SH-SY5Y (cell line): ENCODE results near the gene DPYD.

Experiments
- GATA2 ChIP-seq: IDR thresholded peaks from 2 replicates; pipeline ENCODE4 v1.6.1; 2011; ENCODE audit warnings: mild to moderate bottlenecking, low read depth, low read length
- GATA3 ChIP-seq: IDR thresholded peaks from 2 replicates; pipeline ENCODE4 v1.6.1; 2011; ENCODE audit warnings: low read depth, mild to moderate bottlenecking, low read length, moderate library complexity

The DPYD gene

DNA sequence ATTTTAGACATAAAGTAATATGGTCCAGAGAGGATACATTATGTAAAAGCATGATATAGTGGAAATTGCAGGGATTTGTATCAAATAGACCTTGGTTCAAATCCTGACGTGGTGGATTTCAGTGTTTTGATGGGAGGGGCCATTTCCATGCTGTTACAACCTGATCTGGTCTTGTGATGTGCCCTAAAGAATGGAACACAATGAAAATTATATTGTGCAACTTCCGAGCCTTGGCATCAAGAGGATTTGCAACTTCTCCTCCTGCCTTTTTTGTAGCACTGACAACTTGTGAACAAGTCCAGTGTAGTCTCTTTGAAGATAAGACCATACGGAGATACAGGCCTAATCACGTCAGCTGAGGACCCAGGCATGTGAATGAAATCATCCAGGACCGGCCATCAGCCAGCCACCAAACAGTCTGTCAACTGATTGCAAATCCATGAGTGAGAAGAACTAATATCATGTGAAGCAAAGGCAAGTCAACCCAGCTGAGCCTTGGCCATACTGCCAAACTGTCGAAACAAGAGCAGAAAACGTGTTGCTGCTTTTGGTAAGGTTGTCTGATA, 412.1 kb downstream of the DPYD start:
- no peak for TF ChIP-seq GATA2
- TF ChIP-seq GATA3: no peak

DNA sequence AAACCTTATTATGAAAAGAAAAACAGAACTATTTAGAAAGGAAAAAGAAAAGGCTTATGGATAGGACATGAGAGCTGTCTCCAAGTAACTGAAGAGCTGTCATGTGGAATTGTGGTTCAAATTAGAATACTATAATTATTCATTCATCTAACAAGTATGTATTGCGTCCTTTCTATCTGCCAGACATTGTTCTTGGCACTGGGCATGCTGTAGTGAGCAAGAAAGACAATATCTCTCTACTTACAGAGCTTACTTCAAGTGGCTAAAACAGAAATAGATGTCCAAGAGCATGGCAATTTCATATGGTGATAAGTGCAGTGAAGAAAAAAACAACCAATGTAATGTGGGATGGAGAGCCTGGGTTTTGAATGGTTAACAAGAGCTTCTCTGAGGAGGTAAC, 413.0 kb downstream of the DPYD start:
- TF ChIP-seq GATA3 (no peak), GATA2 (no peak)

DNA sequence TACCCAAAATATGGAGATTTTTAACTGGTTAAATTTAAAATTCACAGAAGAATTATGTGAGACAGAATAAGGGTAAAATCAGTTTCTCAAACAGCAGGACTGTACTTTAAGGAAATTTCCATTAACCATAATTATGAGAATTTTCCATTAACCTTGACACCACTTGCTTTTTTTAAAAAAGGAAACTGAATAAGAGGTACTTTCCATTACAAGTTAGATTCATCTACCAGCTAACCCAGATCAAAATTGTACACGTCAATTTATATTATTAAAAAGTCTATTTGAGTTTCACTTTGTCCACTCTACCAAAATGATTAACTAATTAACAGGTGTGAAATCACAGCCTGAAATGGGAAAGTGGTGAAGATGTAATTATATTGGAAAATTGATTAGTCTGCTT, 414.5 kb downstream of the DPYD start:
- TF ChIP-seq GATA2: no peak
- TF ChIP-seq GATA3: no peak

DNA sequence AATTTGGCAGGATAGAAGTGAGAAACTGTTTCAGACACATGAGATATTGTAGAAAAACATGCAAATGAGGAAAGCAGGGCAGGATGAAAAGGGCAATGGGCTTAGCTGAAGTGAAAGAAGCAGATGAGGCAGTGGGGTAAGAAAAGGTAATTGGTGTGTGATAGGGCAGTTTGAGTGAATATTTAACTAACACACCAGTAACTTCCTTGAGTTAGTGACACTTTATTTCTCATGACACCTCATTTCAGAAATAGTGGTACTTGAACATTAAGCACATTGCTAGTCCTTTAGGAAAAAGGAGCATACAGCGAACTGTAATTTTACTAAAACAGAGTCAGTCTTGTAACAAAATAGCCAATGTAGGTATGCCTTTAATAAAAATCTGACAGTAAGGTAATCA, 415.0 kb downstream of the DPYD start:
- TF ChIP-seq GATA3: no peak
- no peak for TF ChIP-seq GATA2

DNA sequence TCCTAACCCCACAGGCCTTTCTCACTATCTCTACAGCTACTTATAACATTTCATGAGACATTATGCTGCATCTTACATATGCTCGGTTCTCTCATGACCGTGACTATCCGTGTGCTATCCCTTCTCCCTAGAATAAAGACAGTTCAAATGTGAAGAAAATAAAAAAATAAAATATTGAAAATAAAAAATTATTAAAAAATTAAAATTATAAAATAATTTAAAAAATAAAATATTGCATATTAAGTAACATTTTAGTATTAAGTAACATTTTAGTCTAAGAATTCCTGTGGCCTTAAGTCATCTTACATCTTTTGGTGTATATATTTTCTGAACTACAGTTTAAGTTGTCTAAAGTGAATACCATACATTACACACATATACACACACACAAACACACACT, 415.5 kb downstream of the DPYD start:
- TF ChIP-seq GATA2: no peak
- TF ChIP-seq GATA3: no peak

DNA sequence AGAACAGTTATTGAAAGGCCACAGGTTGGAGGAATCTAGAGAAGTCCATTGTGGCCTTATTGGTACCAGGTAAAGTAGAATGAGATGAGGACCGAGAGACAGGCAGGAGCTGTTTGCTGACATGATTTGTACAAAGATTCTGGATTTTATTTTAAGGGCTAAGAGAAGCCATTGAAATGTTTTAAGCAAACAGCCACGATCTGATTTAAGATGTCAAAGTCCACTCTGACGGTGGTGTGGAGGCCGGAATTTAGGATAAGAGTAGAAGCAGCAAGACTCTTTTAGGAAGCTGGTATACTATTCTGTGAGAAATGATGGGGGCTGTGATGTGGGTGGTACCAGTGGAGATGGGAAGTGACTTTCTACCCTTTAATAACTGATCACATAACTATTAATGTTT, 418.5 kb downstream of the DPYD start:
- no peak for TF ChIP-seq GATA3
- TF ChIP-seq GATA2: no peak

DNA sequence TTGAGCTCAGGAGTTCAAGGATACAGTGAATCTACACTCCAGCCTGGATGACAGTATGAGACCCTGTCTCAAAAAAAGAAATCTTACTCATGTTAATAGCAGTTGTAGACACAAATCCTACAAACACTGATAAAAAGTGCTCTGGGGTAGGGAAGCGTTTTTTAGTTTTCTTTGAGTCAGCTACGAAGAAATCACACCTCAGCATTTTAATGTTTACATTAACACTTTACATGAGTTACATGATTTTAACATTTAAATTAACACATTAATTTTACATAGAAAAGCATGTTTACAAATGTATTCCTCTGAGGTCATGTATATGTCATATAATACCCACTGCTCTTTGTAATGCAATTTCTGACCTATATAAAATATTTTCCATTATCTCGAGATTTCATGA, 419.2 kb downstream of the DPYD start:
- no peak for TF ChIP-seq GATA3
- TF ChIP-seq GATA2: no peak

DNA sequence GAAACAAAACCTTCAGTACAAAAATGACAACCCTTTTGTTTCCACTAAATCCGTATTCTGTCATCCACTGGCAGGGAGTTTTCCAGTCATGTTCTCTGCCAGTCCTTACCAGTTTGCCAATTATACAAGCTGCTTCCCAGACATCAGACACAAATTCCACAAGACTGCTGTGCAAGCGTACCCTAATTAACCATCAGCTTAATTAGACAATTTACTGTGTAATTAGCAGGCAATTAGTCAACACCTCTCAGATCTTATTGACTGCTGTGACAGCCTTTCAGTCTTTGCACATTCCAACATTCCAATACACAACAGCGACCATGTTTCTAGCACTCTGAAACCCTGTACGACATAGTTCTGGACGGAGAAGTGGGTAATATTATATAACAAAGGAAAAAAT, 420.1 kb downstream of the DPYD start:
- TF ChIP-seq GATA3 (no peak), GATA2 (no peak)

DNA sequence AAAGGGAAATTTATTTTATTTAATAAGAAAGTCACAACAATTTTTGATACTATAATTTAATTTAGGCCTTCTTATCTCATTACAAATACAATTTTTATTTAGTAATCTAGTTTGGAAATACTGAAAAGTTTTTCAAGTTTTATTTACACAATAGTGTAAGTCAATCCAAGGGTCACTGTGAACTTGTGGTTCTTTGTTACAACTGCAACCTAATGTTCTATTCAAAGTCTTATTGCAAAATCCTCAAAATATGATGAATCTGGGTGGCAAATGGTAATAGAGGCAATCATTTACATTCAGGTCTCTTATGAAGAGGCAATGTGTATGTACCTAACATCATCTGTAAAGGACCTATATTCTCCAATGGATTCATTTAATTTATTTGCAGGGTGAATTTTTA, 421.2 kb downstream of the DPYD start:
- TF ChIP-seq GATA3 (no peak), GATA2 (no peak)

DNA sequence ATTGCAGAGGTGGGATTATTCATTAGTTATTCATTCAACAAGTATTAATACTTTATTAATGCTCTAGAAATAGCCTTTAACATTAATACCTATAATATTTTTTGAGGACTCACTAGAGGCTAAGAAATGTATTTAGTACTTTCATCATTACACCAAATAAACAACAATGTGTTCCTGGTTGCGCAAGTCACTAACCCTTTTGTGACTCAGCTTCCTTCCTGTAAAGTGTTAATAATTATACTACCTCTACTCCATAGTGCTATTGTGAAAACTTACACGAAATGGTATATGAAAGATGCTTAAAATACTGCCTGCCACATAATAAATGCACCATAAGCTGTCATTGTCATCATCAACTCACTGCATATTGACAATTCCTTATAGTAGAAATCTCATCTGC, 431.0 kb downstream of the DPYD start:
- TF ChIP-seq GATA2 (no peak), GATA3 (no peak)

DNA sequence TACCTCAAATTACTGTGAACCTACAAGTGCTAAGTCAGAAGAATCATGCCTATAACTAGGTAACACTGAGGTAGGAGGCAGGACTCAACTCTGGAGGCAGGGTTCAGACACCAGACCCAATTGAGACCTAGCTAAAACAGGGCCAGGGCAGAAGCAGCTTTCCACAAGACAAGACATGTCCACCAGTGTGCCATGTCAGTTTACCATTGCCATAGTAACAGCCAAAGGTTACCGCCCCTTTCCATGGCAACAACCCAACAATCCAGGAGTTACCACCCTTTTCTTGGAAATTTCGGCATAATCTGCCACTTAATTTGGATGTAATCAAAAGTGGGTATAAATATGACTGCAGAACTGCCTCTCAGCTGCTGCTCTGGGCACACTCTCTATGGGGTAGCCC, 432.3 kb downstream of the DPYD start:
- no peak for TF ChIP-seq GATA3
- no peak for TF ChIP-seq GATA2

DNA sequence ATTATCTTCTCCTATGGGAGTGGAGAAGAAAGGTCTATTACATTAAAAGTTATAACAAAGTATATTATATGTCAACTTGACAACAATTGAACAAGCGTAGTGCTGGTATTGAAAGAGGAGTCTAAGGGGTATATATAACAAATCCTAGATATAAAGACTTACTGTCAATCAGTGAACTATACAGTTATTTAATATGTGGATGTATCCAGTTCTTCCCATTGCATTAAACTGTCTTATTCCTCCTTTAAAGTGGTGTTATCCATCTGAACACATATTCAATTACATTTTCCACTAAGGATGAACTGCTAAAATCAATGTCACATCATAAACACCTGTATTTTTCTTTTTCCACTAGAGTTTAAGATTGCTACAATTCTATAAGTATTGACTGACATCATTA, 438.8 kb downstream of the DPYD start:
- TF ChIP-seq GATA3 (no peak), GATA2 (no peak)

DNA sequence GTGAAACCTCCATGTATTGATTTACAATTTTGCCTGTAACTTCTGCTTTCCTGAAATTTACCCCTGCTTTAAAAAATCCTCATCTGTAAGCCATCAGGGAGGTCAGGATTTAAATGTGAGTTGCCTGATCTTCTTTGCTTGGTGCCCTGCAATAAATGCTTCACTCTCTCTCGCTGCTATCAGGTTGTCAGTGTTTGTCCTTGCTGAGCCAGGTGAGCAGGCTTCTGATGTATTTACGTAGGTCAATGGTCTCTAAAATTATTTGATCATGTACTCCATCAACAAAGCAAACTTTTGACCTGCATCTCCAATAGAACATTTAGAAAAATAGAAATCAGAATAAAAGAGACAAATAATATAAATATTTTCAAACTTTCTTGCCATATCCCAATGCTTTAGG, 453.4 kb downstream of the DPYD start:
- TF ChIP-seq GATA2: no peak
- TF ChIP-seq GATA3: no peak

DNA sequence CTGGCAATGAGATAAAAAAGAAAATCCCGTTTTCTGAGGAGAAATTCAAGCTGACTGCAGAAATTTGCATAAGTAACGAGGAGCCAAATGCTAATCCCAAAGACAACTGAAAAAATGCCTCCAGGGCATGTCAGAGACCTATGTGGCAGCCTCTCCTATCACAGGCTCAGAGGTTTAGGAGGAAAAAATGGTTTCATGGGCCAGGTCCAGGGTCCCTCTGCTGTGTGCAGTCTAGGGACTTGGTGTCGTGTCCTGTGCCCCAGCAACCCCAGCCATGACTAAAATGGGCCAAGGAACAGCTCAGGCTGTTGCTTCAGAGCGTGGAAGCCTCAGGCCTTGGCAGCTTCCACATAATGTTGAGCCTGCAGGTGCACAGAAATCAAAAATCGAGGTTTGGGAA, 456.5 kb downstream of the DPYD start:
- TF ChIP-seq GATA3: no peak

DNA sequence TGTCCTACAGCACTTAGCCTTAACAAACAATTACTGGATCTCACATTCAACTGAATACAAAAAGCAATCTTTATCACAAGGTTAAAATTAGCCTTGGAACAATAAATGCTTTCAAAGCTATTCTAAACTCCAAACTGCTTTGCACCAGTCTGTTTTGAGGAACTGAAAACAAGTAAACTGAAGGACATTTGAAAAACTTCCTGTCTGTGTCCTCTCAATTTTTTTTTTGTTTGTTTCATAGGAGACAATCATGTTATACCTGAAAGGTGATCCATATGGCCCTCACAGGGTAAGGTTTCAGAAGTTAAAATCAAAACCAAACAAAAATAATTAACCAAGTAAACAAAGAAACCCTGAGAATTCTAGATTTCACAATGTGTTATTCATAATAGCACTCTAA, 459.1 kb downstream of the DPYD start:
- TF ChIP-seq GATA2: no peak
- TF ChIP-seq GATA3: no peak

DNA sequence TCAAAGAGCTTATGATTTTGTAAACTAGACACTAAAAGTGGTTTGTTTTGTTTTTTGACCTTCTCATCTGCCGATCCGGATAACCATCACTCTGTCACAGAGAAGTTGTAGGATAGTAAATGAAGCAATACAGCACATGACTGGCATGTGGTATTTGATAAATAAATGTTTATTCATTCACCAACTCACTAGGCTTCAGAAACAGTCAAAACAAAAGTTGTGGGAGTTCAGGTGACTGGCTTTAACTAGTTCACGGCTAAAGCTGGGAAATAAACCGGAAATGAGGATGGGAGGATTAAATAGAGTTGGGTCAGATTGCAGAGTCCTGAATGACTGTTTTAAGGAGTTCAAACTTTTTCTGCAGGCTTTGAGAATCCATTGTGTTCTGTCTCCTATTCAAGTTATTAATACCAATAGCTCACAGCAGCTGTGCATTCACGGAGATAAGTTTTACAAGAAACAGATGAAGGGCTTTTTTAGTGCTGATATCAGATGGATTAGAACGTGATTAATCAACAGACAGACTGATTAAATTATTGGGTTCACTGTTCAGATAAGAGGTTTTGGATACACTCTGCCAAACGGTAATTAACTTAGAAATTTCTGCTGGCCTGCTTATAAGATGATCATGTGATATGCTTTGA, 463.3 kb downstream of the DPYD start:
- TF ChIP-seq GATA2 (peak; percentile 90), GATA3 (peak; percentile 98)

DNA sequence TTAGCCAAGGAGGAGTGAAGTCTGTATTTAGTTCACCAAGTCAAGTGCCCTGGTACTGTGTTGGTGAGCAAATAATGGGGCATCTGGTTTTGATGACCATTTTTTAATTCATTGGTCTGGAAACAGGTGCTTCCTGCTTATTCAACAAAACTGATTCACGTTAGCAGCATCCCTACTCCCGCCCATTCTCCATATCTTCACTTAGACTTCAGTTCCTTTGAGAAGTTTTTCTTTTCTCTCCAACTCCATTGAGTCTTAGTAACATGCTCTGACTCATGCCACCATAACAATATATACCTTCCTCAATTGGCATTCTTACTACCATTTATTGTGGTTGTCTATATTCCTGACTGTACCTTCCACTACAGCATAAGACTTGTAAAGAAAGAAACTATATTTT, 468.9 kb downstream of the DPYD start:
- TF ChIP-seq GATA3 (no peak), GATA2 (no peak)

DNA sequence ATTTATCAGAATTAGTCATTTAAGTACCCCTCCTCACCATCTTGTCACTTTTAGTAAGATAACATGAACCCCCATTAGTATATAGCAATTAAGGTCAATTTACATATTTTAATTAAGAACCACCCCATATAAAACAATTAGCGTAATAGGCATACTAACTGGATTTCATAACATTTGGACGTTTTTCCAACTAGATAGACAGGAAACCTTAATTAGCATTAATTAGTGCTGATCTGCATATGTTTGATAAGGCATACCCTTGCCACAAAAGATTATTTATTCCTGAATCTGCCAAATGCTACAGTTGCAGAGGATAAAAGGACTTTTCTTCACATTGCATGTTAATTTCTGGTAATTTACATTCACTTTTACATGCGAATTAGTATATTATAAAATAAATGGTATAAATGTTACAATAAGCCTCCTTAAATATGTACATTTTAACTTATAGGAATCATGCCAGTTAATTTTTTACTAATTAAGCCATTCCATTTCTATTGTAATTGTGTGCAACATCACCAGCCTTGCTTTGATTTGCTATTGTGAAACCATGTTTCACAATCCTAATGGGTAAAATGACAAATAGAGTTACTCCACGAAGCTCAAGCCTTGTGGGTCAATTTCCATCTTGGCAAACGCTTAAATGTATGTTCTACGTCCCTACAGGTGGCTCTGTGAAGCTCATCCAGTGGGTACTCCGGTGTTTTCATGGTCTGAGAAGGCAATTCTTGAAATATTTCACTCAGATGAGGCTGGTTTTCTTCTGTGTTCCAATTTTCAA, 469.6 kb downstream of the DPYD start:
- TF ChIP-seq GATA2 (no peak), GATA3 (no peak)
